IPS-15b (cell line): Measurements from ENCODE around the gene DDX39A.
A peak's percentile ranks its signal among the peaks of the same experiment; 100 is the strongest.

Experiments used
- H3K27me3 ChIP-seq: one replicate; pipeline ENCODE4 v1.6.1; 2013; ENCODE audit warnings: low read length; ENCODE audit not compliant: control insufficient read depth, insufficient read depth
- H3K36me3 ChIP-seq: one replicate; pipeline ENCODE4 v1.6.1; 2013; ENCODE audit warnings: low read length; ENCODE audit not compliant: control insufficient read depth, insufficient read depth
- H3K4me1 ChIP-seq: one replicate; pipeline ENCODE4 v1.6.1; 2013; ENCODE audit warnings: mild to moderate bottlenecking, low read length; ENCODE audit not compliant: control insufficient read depth, insufficient read depth
- H3K4me3 ChIP-seq: one replicate; pipeline ENCODE4 v1.5.1; 2013; ENCODE audit warnings: low read depth, low read length
- H3K9ac ChIP-seq: one replicate; pipeline ENCODE4 v1.6.1; 2013; ENCODE audit warnings: low read depth, mild to moderate bottlenecking, low read length
- H3K9me3 ChIP-seq: one replicate; pipeline ENCODE4 v1.6.1; 2013; ENCODE audit warnings: mild to moderate bottlenecking, low read length; ENCODE audit not compliant: control insufficient read depth, insufficient read depth

Gene DDX39A

DNA sequence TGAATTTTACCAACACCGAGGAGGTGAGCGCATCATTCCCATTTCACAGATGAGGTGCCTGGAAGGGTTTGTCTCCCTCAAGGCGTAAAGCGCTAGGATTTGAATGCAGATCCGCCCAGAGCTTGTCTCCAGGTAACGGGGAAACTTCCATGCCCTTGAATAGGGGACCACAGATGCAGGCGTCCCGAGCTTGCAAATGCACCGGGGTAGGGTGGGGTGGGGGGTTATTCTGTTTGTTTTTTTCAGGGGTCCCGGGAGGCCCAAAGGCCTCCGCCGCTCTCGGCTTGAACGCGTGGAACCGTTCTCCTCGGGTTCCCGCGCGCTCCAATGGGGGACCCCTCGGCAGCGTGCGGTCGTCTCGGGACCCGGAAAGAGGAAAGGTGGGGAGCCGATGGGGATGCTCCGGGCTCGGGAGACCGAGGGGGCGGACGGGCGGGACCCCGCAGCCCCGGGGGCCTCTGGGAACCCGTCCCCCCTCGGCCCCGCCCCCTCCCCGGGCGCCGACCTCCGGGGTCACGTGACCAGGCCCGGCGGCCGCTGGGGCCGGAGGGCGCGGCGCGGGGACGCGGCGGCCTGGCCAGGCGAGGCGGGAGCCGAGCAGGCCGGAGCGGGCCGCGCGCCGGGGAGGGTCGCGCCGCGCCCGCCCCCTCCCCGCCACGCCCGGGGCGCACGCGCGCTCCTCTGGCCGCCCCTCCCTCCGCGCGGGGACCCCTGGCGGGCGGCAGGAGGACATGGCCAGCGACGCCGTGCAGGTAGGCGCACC, 13.8 kb upstream of the DDX39A start, which contains the start of gene PKN1:
Gene PKN1, plus strand, starts transcription at position 516 of the 763 bp plus-strand sequence. Its CDS starts 216 bp downstream, at position 732.
- Histone ChIP-seq H3K4me3 (peak within 1 kb of the TSS; percentile 70), H3K9ac (no peak within 1 kb of the TSS), H3K27me3 (no peaks in the 10 kb centered on the region), H3K4me1 (no peaks in the 10 kb centered on the region), H3K36me3 (peaks cover 3% of the 10 kb centered on the region), H3K9me3 (no peaks in the 10 kb centered on the region)

DNA sequence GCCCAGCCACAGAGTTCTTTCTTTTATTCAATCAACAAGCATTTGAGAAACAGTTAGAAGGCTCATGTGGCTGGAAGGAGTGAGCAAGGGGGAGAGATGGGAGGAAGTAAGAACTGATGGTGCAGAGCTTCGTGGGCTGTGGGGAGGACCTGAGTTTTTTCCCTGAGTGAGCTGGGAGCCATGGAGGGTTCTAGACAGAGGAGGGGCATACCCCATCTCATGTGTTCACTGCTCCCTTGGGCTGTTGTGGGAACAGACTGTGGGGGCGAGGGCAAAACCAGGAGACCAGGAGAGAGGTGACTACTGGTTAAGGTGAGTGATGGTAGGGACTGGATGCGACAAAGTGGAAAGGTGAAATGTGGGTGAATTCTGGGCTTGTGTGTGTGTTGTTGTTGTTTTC, 11.6 kb upstream of the DDX39A start:
- Histone ChIP-seq H3K9me3 (no peaks in the 10 kb centered on the region), H3K27me3 (no peaks in the 10 kb centered on the region), H3K4me3 (no peak overlapping the region), H3K36me3 (peaks cover 3% of the 10 kb centered on the region), H3K9ac (no peak overlapping the region), H3K4me1 (no peaks in the 10 kb centered on the region)

DNA sequence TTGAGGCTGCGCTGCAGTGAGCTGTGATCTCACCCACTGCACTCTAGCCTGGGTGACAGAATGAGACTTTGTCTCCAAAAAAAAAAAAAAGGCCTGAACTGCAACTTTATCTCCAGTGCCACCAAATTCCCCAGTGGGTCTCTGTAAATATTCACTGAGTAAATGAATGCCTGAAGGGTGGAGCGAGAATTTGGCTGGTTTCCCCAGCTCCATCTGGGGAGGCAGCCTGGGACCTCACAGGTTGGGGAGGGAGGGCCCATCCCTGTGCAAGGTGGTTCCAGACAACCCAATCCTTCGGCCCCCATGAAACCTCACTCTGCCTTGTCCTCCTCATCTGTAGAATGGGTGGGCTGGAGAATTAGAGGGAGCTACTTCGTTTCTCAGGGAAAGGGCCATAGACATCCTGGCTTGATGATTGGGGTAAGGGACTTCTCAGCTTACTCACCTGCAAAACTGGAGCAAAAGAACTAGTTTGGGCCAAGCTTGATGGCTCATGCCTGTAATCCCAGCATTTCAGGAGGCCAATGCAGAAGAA, 9.8 kb upstream of the DDX39A start:
- H3K36me3 ChIP-seq, result no peaks in the 10 kb centered on the region
- H3K4me3 ChIP-seq, result no peak overlapping the region
- no peaks in the 10 kb centered on the region for H3K27me3 ChIP-seq

DNA sequence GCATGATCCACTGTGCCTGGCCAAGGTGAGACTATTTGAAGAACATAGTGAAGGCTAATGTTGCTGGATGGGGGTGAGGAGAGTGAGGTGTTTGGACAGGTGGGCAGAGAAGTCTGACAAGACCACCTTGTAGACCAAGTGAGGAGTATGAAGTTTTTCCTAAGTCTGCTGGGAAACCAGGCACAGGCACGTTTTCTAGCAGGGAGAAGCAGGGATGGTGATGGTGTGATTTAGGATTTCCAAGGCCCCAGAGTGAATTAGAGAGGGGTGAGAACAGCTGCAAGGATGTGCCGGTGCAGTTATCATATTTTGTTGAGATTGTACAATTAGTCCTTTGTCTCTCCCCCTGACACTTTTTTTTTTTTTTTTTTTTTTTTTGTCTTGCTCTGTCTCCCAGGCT, 8.3 kb upstream of the DDX39A start:
- no peaks in the 10 kb centered on the region for H3K9me3 ChIP-seq
- no peaks in the 10 kb centered on the region for H3K4me1 ChIP-seq
- no peak overlapping the region for H3K9ac ChIP-seq
- no peaks in the 10 kb centered on the region for H3K27me3 ChIP-seq
- H3K4me3 ChIP-seq, result no peak overlapping the region
- H3K36me3 ChIP-seq, result no peaks in the 10 kb centered on the region

More for the DNA sequence above, 9.8 kb upstream of the DDX39A start:
- Histone ChIP-seq H3K9ac (no peak overlapping the region), H3K9me3 (no peaks in the 10 kb centered on the region), H3K4me1 (no peaks in the 10 kb centered on the region)

DNA sequence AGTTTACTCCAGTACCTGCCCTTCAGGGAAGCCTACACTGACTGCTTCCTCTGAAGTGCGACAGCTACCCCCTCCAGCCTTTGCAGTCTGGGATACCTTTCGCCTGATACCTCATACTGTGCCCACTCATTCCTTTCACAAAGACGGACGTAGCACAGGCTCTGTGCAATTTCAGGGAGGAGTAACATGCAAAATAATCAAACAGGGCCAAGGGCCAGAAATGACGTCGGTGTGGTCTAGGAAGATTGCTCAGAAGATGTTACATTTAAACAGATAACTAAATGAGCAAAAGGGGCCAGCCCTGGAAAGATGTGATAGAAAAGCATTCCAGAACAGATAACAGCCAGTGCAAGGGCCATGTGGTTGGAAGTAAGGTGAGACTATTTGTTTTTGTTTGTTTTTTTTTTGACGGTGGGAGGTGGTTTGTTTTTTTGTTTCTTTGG, 6.6 kb upstream of the DDX39A start:
- Histone ChIP-seq H3K27me3 (no peaks in the 10 kb centered on the region), H3K4me1 (no peaks in the 10 kb centered on the region), H3K9me3 (no peaks in the 10 kb centered on the region), H3K36me3 (no peaks in the 10 kb centered on the region), H3K9ac (no peak overlapping the region), H3K4me3 (no peak overlapping the region)

DNA sequence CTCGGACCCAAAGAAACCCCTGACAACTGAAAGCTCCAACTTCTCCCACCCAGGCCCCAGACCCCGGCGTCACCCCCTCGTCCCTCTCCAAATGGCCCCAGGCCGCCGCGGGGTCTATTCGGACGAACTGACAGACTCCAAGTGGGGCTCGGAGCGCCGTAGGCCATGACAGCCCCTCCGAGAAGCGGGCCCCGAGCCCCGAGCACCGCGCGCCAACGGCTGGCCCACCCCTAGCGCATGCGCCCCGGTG, 360 bp downstream of the DDX39A start:
- Histone ChIP-seq H3K9me3 (no peaks in the 10 kb centered on the region), H3K4me1 (peaks cover 3% of the 10 kb centered on the region), H3K4me3 (peak overlapping the region; percentile 87), H3K9ac (peak overlapping the region; percentile 76), H3K36me3 (peaks cover 8% of the 10 kb centered on the region), H3K27me3 (no peaks in the 10 kb centered on the region)

DNA sequence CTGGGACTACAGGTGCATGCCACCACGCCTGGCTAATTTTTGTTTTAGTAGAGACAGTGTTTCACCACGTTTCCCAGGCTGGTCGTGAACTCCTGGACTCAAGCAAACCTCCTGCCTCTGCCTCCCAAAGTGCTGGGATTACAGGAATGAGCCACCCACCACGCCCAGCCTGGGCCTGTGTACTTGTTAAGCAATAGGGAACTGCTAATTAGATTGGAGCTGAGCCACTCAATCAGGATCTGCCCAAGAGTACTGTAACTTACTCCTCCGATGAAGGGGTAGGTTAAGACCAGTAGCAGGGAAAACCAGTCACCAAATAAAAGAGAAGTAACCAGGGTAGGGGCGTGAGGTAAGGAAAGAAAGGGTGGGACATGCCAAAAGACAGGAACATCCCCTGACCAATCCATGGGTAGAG, 2.3 kb downstream of the DDX39A start:
- no peak overlapping the region for H3K9ac ChIP-seq
- peaks cover 3% of the 10 kb centered on the region for H3K4me1 ChIP-seq
- H3K9me3 ChIP-seq, result no peaks in the 10 kb centered on the region
- H3K36me3 ChIP-seq, result peaks cover 20% of the 10 kb centered on the region
- H3K27me3 ChIP-seq, result no peaks in the 10 kb centered on the region
- no peak overlapping the region for H3K4me3 ChIP-seq

DNA sequence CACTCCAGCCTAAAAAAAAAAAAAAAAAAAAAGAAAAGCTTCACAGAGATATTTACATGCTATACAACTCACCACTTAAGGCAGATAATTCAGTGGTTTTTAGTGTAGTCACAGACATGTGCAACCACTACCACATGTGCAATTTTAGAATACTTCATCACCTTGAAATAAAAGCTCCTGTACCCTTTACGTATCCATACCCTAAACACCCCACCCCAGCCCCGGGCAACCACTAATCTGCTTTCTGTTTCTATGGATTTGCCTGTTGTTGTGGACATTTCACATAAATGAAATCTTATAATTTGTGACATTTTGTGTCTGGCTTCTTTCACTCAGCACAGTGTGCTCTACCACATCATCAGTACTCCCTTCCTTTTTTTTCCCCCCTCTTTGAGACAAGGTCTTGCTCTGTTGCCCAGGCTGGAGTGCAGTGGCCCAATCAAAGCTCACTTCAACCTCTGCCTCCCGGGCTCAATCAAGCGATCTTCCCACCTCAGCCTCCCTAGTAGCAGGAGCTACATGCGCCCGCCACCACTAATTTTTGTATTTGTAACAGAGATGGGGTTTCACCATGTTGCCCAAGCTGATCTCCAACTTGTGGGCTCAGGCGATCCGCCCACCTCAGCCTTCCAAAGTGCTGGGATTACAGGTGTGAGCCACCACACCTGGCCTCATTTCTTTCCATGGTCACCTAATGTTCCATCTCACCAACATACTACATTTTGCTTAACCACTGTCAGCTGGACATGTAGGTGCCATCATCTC, 4.0 kb downstream of the DDX39A start:
- H3K27me3 ChIP-seq, result no peaks in the 10 kb centered on the region
- H3K36me3 ChIP-seq, result peaks cover 38% of the 10 kb centered on the region
- no peaks in the 10 kb centered on the region for H3K9me3 ChIP-seq
- peaks cover 3% of the 10 kb centered on the region for H3K4me1 ChIP-seq
- no peak overlapping the region for H3K4me3 ChIP-seq
- H3K9ac ChIP-seq, result no peak overlapping the region

DNA sequence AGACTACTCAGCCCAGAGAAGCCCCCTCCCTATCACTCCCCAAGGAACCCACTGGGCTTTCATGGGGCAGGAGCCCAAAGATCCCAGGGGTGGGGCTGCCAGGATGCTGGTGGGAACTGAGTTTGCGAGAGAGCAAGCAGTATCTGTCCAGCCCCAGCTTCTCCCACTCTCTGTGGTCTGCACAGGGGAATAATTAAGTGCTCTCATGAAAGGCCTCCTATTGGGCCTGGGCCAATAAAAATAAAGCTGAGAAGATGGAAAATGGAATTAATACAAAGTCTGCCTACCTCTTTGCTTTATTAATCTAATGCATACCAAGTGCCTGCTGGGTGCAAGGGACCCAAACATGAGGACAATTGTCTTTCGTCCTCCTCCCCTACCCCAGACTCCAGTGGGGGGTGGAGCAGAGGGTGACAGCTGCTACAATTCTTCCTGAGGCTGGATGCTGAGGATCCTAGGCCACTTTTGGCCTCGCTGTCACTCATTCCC, 5.4 kb downstream of the DDX39A start:
- Histone ChIP-seq H3K4me1 (peaks cover 3% of the 10 kb centered on the region), H3K9me3 (no peaks in the 10 kb centered on the region), H3K4me3 (no peak overlapping the region), H3K27me3 (no peaks in the 10 kb centered on the region), H3K36me3 (peaks cover 51% of the 10 kb centered on the region), H3K9ac (no peak overlapping the region)

DNA sequence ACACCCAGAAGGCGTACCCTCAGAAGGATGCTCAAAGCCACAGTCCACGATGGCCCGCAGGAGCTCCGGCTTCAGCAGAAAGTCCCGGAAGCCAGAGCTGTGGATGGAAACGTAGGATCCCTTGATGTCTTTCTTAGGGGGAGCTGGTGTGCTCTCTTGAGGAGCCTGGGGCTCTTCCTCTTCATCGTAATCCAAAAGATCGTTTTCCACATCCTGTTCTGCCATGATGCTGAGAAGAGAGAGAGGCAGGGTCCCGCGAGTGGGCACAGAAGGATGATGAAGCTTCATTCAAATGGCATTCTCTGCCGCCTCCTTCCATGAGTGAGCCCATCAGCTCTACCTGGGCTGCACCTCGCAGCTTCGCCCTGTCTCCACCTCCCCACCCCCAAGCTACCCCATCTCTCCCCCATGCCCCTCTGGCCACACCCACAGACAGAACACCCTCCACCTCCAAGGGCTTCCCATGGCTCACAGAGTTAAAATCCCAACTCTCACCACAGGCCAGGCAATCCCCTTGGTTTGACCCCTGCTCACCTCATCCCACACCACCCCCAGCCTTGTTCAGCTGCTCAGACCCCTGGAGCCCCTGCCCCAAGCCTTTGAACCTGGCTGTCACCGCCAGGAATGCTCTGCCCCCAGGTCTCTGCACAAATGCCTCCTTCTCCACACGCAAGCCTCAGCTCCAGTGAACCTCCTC, 6.0 kb downstream of the DDX39A start:
- Histone ChIP-seq H3K4me3 (no peak overlapping the region), H3K9ac (no peak overlapping the region), H3K4me1 (peaks cover 3% of the 10 kb centered on the region), H3K9me3 (no peaks in the 10 kb centered on the region), H3K36me3 (peaks cover 57% of the 10 kb centered on the region), H3K27me3 (no peaks in the 10 kb centered on the region)

DNA sequence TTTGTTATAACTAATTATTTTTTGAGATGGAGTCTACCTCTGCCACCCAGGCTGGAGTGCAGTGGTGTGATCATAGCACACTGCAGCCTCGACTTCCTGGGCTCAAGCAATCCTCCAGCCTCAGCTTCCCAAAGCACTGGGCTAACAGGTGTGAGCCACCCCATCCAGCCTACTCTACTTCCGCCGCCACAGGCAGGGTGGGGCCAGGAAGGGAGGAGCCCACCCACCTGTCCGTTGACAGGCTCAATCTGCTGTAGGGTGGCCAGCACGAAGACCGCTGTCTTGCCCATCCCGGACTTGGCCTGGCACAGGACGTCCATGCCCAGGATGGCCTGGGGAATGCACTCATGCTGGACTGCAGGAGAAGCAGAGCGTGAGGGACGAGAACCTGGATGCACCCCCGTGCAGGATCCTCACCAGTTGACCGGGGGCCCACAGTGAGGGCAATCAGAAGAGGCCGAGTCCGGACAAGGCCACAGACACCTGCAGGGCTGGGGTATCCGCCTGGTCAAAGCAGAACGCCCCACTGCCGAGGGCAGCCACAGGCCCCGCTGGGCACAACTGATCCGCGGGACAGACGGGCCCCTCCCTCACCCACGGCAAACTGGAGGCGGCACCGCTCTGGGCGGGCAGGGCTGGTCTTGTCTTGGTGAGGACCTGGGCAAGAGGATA, 6.7 kb downstream of the DDX39A start:
- Histone ChIP-seq H3K9ac (no peak overlapping the region), H3K4me3 (no peak overlapping the region), H3K27me3 (no peaks in the 10 kb centered on the region), H3K36me3 (peaks cover 64% of the 10 kb centered on the region), H3K9me3 (no peaks in the 10 kb centered on the region), H3K4me1 (peaks cover 3% of the 10 kb centered on the region)
